Suprapubic skin (tissue), 4 donors: Measurements from ENCODE around the gene PLCB1. TPM values are rescaled to one million over a fixed set of nuclear protein-coding genes. Genes with fewer than 3 reads are reported as not detected.

Experiments
- DNase-seq, 2 donors: peaks; one replicate each; pipeline ENCODE4 v3.0.0-alpha.2; 2019; ENCODE audit warnings: low spot score in 2 of 2
- H3K27ac ChIP-seq: fragments of 200-600 bp; sonication (generic); one replicate; pipeline ENCODE4 v1.5.1; 2019
- H3K27me3 ChIP-seq: fragments of 200-600 bp; sonication (generic); one replicate; pipeline ENCODE4 v1.5.1; 2019
- H3K36me3 ChIP-seq: fragments of 200-600 bp; sonication (generic); one replicate; pipeline ENCODE4 v1.5.1; 2019
- H3K4me1 ChIP-seq: fragments of 200-600 bp; sonication (generic); one replicate; pipeline ENCODE4 v1.5.1; 2019
- H3K4me3 ChIP-seq: fragments of 200-600 bp; sonication (generic); one replicate; pipeline ENCODE4 v1.5.1; 2019; ENCODE audit warnings: mild to moderate bottlenecking
- H3K9me3 ChIP-seq: fragments of 200-600 bp; sonication (generic); one replicate; pipeline ENCODE4 v1.5.1; 2019
- CTCF ChIP-seq, 2 donors: fragments of 200-600 bp in 1 of 2; fragments of 450-650 bp in 1 of 2; sonication (generic) in 1 of 2; IDR thresholded peaks; one replicate each; pipeline ENCODE4 v1.5.1; 2016 to 2019; ENCODE audit warnings: antibody characterized with exemption in 2 of 2, mild to moderate bottlenecking in 1 of 2, moderate library complexity in 1 of 2
- EP300 ChIP-seq: sonication (generic); formaldehyde crosslinking; IDR thresholded peaks from one replicate; pipeline ENCODE4 v1.6.1; 2017; ENCODE audit warnings: antibody characterized with exemption
- POLR2A ChIP-seq, 2 donors: fragments of 450-650 bp; IDR thresholded peaks; one replicate each; pipeline ENCODE4 v1.6.1; 2017; ENCODE audit warnings: antibody characterized with exemption in 2 of 2, mild to moderate bottlenecking in 2 of 2, moderate library complexity in 2 of 2
- POLR2AphosphoS5 ChIP-seq, 3 donors: sonication (generic); formaldehyde crosslinking; IDR thresholded peaks; one replicate each; pipeline ENCODE4 v1.6.1; 2017; ENCODE audit warnings: antibody characterized with exemption in 3 of 3
- WGBS: methylation state at CpG from one replicate; pipeline ENCODE4 v1.1.5; 2018; 5-methylcytosine and 5-hydroxymethylcytosine counted together
- total RNA-seq, 4 donors: library from RNA; depleted of rRNA; stranded (reverse); fragments of >200 nt; gene quantifications; one replicate each; pipeline ENCODE4 v1.1.0, GENCODE V29; 2016

Gene PLCB1
- total RNA-seq, 4 donors from 2014 or later: 3.9 to 15.6 (median 6.7) TPM

GRCh38 chr20:8782804-8783203, 650.7 kb downstream of the PLCB1 start:
- H3K4me1 ChIP-seq: no peaks in the 10 kb centered on the region
- no peaks in the 10 kb centered on the region for H3K27me3 ChIP-seq
- 35% methylated on average over 2 of the region's 2 CpGs for WGBS
- no peak overlapping the region for H3K27ac ChIP-seq
- no peak overlapping the region for H3K4me3 ChIP-seq
- no peaks in the 10 kb centered on the region for H3K36me3 ChIP-seq
- no peaks in the 10 kb centered on the region for H3K9me3 ChIP-seq
- no peak for TF ChIP-seq POLR2A (IDR thresholded peaks at IDR 0.05)
- TF ChIP-seq EP300: no peak
- no peak for TF ChIP-seq CTCF (IDR thresholded peaks at IDR 0.05)
- no peak for TF ChIP-seq POLR2AphosphoS5 (IDR thresholded peaks at IDR 0.05)
- DNase-seq: no peak

GRCh38 chr20:8783734-8784133, 651.7 kb downstream of the PLCB1 start:
- no peak for DNase-seq
- Histone ChIP-seq H3K4me3 (no peak overlapping the region), H3K27me3 (no peaks in the 10 kb centered on the region), H3K27ac (no peak overlapping the region), H3K4me1 (no peaks in the 10 kb centered on the region), H3K36me3 (no peaks in the 10 kb centered on the region), H3K9me3 (no peaks in the 10 kb centered on the region)
- 38% methylated on average over 1 of the region's 1 CpG for WGBS
- TF ChIP-seq POLR2A (IDR thresholded peaks at IDR 0.05) (no peak), CTCF (IDR thresholded peaks at IDR 0.05) (no peak), POLR2AphosphoS5 (IDR thresholded peaks at IDR 0.05) (no peak), EP300 (no peak)

- H3K27ac ChIP-seq: no peak overlapping the region
- H3K9me3 ChIP-seq: no peaks in the 10 kb centered on the region
- no peaks in the 10 kb centered on the region for H3K27me3 ChIP-seq
- DNase-seq: no peak
- no peaks in the 10 kb centered on the region for H3K4me1 ChIP-seq
- TF ChIP-seq POLR2A (IDR thresholded peaks at IDR 0.05) (no peak), POLR2AphosphoS5 (IDR thresholded peaks at IDR 0.05) (no peak), EP300 (no peak), CTCF (IDR thresholded peaks at IDR 0.05) (no peak)
- no peaks in the 10 kb centered on the region for H3K36me3 ChIP-seq
- no peak overlapping the region for H3K4me3 ChIP-seq
- 95% methylated on average over 6 of the region's 6 CpGs for WGBS
Measured at GRCh38 chr20:8786383-8786782, 654.3 kb downstream of the PLCB1 start.

GRCh38 chr20:8787090-8787489, 655.0 kb downstream of the PLCB1 start:
- H3K27ac ChIP-seq: no peak overlapping the region

GRCh38 chr20:8788275-8788674, 656.2 kb downstream of the PLCB1 start:
- Histone ChIP-seq H3K4me3 (no peak overlapping the region), H3K36me3 (no peaks in the 10 kb centered on the region), H3K27me3 (no peaks in the 10 kb centered on the region), H3K4me1 (no peaks in the 10 kb centered on the region), H3K27ac (no peak overlapping the region), H3K9me3 (no peaks in the 10 kb centered on the region)
- WGBS: 87% methylated on average over 2 of the region's 2 CpGs
- TF ChIP-seq EP300 (no peak), POLR2AphosphoS5 (IDR thresholded peaks at IDR 0.05) (no peak), CTCF (IDR thresholded peaks at IDR 0.05) (no peak), POLR2A (IDR thresholded peaks at IDR 0.05) (no peak)
- no peak for DNase-seq

More at GRCh38 chr20:8787090-8787489, 655.0 kb downstream of the PLCB1 start:
- no peak for DNase-seq
- Histone ChIP-seq H3K9me3 (no peaks in the 10 kb centered on the region), H3K4me1 (no peaks in the 10 kb centered on the region), H3K4me3 (no peak overlapping the region), H3K27me3 (no peaks in the 10 kb centered on the region), H3K36me3 (no peaks in the 10 kb centered on the region)
- no peak for TF ChIP-seq POLR2A (IDR thresholded peaks at IDR 0.05)
- TF ChIP-seq POLR2AphosphoS5 (IDR thresholded peaks at IDR 0.05): no peak
- TF ChIP-seq EP300: no peak
- no peak for TF ChIP-seq CTCF (IDR thresholded peaks at IDR 0.05)
- 76% methylated on average over 3 of the region's 3 CpGs for whole genome bisulfite sequencing
